Measurements from ENCODE around the gene GLDC.
A peak's percentile ranks its signal among the peaks of the same experiment; 100 is the strongest.
"Not testable (repeated sequence)": the region's sequence is repeated elsewhere in the genome, so short reads cannot be mapped to it uniquely, and the experiment has no call there.

GLDC gene

GRCh38 chr9:6645355-6646292 is at the start of gene GLDC:
GLDC (minus strand) TSS chr9:6645729; CDS start chr9:6645499, 230 bp downstream.
- DNase-seq (ENCODE audit: low spot score): peak; percentile 90

GRCh38 chr9:6692881-6693361 is 47.4 kb upstream of the GLDC start:
- no peak for DNase-seq (ENCODE audit: low spot score)

- DNase-seq (ENCODE audit: low spot score): no peak
These were observed 46.9 kb upstream of the GLDC start for GRCh38 chr9:6692433-6692832.

GRCh38 chr9:6690675-6691070 is 45.1 kb upstream of the GLDC start:
- DNase-seq (ENCODE audit: low spot score): not testable (repeated sequence)

- DNase-seq (ENCODE audit: low spot score): no peak
These were observed 44.6 kb upstream of the GLDC start for GRCh38 chr9:6689893-6690674.

- no peak for DNase-seq (ENCODE audit: low spot score)
These were observed 41.7 kb upstream of the GLDC start for GRCh38 chr9:6687180-6687579.

- DNase-seq (ENCODE audit: low spot score): no peak
These were observed 40.9 kb upstream of the GLDC start for GRCh38 chr9:6686396-6686795.

- DNase-seq (ENCODE audit: low spot score): no peak
These were observed 36.5 kb upstream of the GLDC start for GRCh38 chr9:6681957-6682501.

- peak; percentile 97 for DNase-seq (ENCODE audit: low spot score)
These were observed 35.8 kb upstream of the GLDC start for GRCh38 chr9:6681147-6681956.

GRCh38 chr9:6680797-6681146 is 35.2 kb upstream of the GLDC start:
- DNase-seq (ENCODE audit: low spot score): no peak

- DNase-seq (ENCODE audit: low spot score): no peak
These were observed 32.3 kb upstream of the GLDC start for GRCh38 chr9:6677803-6678202.

GRCh38 chr9:6676254-6676921 is 30.9 kb upstream of the GLDC start:
- no peak for DNase-seq (ENCODE audit: low spot score)

- no peak for DNase-seq (ENCODE audit: low spot score)
These were observed 29.7 kb upstream of the GLDC start for GRCh38 chr9:6675268-6675667.

- DNase-seq (ENCODE audit: low spot score): no peak
These were observed 27.9 kb upstream of the GLDC start for GRCh38 chr9:6673326-6674025.

GRCh38 chr9:6672118-6672517 is 26.6 kb upstream of the GLDC start:
- no peak for DNase-seq (ENCODE audit: low spot score)

- DNase-seq (ENCODE audit: low spot score): no peak
These were observed 25.9 kb upstream of the GLDC start for GRCh38 chr9:6671416-6671815.

GRCh38 chr9:6669881-6670280 is 24.4 kb upstream of the GLDC start:
- no peak for DNase-seq (ENCODE audit: low spot score)

GRCh38 chr9:6667633-6668280 is 22.2 kb upstream of the GLDC start:
- no peak for DNase-seq (ENCODE audit: low spot score)

GRCh38 chr9:6667080-6667479 is 21.6 kb upstream of the GLDC start:
- no peak for DNase-seq (ENCODE audit: low spot score)

- DNase-seq (ENCODE audit: low spot score): no peak
These were observed 20.1 kb upstream of the GLDC start for GRCh38 chr9:6665628-6666027.

Data from ecto neural progenitor cell (in vitro differentiated cells).